ENCODE measurements around the gene NLRP1.

NLRP1 gene

GRCh38 chr17:5621026-5621425, 36.7 kb upstream of the NLRP1 start:
- no peaks in the 10 kb centered on the region for H3K9me3 ChIP-seq (ENCODE audit: insufficient read depth, low read length, severe bottlenecking)
- H3K27ac ChIP-seq (ENCODE audit: low read length): no peak overlapping the region
- no peak for DNase-seq
- H3K27me3 ChIP-seq (ENCODE audit: insufficient read depth, low read length, poor library complexity): peaks cover 17% of the 10 kb centered on the region
- no peaks in the 10 kb centered on the region for H3K79me2 ChIP-seq (ENCODE audit: insufficient read depth, low read length)
- H2AFZ ChIP-seq (ENCODE audit: low read depth, low read length): no peak overlapping the region
- no peak overlapping the region for H3K4me3 ChIP-seq (ENCODE audit: low read depth in 1 of 2, low read length in 2 of 2)
- H3K9ac ChIP-seq (ENCODE audit: low read depth, low read length): no peak overlapping the region
- H3K4me1 ChIP-seq (ENCODE audit: insufficient read depth, low read length): no peaks in the 10 kb centered on the region
- H3K36me3 ChIP-seq (ENCODE audit: insufficient read depth, low read length): no peaks in the 10 kb centered on the region
- H3K4me2 ChIP-seq (ENCODE audit: insufficient read depth, low read length): no peak overlapping the region
- no peak for ATAC-seq (ENCODE audit: insufficient read depth, low read depth)
- no peaks in the 10 kb centered on the region; the same call in 1 of the 2 replicates for H4K20me1 ChIP-seq (ENCODE audit: insufficient read depth, low read length)
- no peak for TF ChIP-seq EZH2 (IDR thresholded peaks at IDR 0.05; ENCODE audit: borderline replicate concordance, low read depth, low read length, severe bottlenecking)
- TF ChIP-seq CTCF (IDR thresholded peaks at IDR 0.05; ENCODE audit: borderline replicate concordance, extremely low read depth, low read length, poor library complexity, severe bottlenecking): no peak

- Histone ChIP-seq H3K4me3 (ENCODE audit: low read depth in 1 of 2, low read length in 2 of 2) (no peak overlapping the region), H3K27me3 (ENCODE audit: insufficient read depth, low read length, poor library complexity) (peaks cover 19% of the 10 kb centered on the region), H3K4me2 (ENCODE audit: insufficient read depth, low read length) (no peak overlapping the region), H2AFZ (ENCODE audit: low read depth, low read length) (no peak overlapping the region), H3K4me1 (ENCODE audit: insufficient read depth, low read length) (no peaks in the 10 kb centered on the region), H3K9me3 (ENCODE audit: insufficient read depth, low read length, severe bottlenecking) (no peaks in the 10 kb centered on the region), H3K79me2 (ENCODE audit: insufficient read depth, low read length) (no peaks in the 10 kb centered on the region), H3K36me3 (ENCODE audit: insufficient read depth, low read length) (no peaks in the 10 kb centered on the region), H3K27ac (ENCODE audit: low read length) (no peak overlapping the region), H4K20me1 (ENCODE audit: insufficient read depth, low read length) (no peaks in the 10 kb centered on the region; the same call in none of the 2 replicates), H3K9ac (ENCODE audit: low read depth, low read length) (no peak overlapping the region)
- TF ChIP-seq EZH2 (IDR thresholded peaks at IDR 0.05; ENCODE audit: borderline replicate concordance, low read depth, low read length, severe bottlenecking) (no peak), CTCF (IDR thresholded peaks at IDR 0.05; ENCODE audit: borderline replicate concordance, extremely low read depth, low read length, poor library complexity, severe bottlenecking) (no peak)
- ATAC-seq (ENCODE audit: insufficient read depth, low read depth): no peak
- no peak for DNase-seq
These were observed 34.9 kb upstream of the NLRP1 start for GRCh38 chr17:5619088-5619740.

GRCh38 chr17:5618476-5618875, 34.2 kb upstream of the NLRP1 start:
- H3K36me3 ChIP-seq (ENCODE audit: insufficient read depth, low read length): no peaks in the 10 kb centered on the region
- H3K27ac ChIP-seq (ENCODE audit: low read length): no peak overlapping the region
- no peaks in the 10 kb centered on the region for H3K79me2 ChIP-seq (ENCODE audit: insufficient read depth, low read length)
- H3K27me3 ChIP-seq (ENCODE audit: insufficient read depth, low read length, poor library complexity): peaks cover 26% of the 10 kb centered on the region
- no peak for TF ChIP-seq EZH2 (IDR thresholded peaks at IDR 0.05; ENCODE audit: borderline replicate concordance, low read depth, low read length, severe bottlenecking)
- TF ChIP-seq CTCF (IDR thresholded peaks at IDR 0.05; ENCODE audit: borderline replicate concordance, extremely low read depth, low read length, poor library complexity, severe bottlenecking): no peak
- no peak overlapping the region for H3K4me3 ChIP-seq (ENCODE audit: low read depth in 1 of 2, low read length in 2 of 2)
- H3K9ac ChIP-seq (ENCODE audit: low read depth, low read length): no peak overlapping the region
- ATAC-seq (ENCODE audit: insufficient read depth, low read depth) (no peak), DNase-seq (no peak)
- H3K9me3 ChIP-seq (ENCODE audit: insufficient read depth, low read length, severe bottlenecking): no peaks in the 10 kb centered on the region
- no peaks in the 10 kb centered on the region; the same call in none of the 2 replicates for H4K20me1 ChIP-seq (ENCODE audit: insufficient read depth, low read length)
- H2AFZ ChIP-seq (ENCODE audit: low read depth, low read length): no peak overlapping the region
- no peak overlapping the region for H3K4me2 ChIP-seq (ENCODE audit: insufficient read depth, low read length)
- H3K4me1 ChIP-seq (ENCODE audit: insufficient read depth, low read length): no peaks in the 10 kb centered on the region

All from DND-41 (cell line).